Hematopoietic multipotent progenitor cell (in vitro differentiated cells): Measurements from ENCODE around the gene SUGT1. TPM values are rescaled to one million over a fixed set of nuclear protein-coding genes. Genes with fewer than 3 reads are reported as not detected.
"Not testable (repeated sequence)": the region's sequence is repeated elsewhere in the genome, so short reads cannot be mapped to it uniquely, and the experiment has no call there.

ENCODE experiments used
- DNase-seq, 3 donors: peaks; one replicate each; pipeline ENCODE4 v3.0.0-alpha.2; 2011 to 2015; ENCODE audit warnings: low read depth in 2 of 3, low spot score in 2 of 3
- total RNA-seq: library from RNA; depleted of rRNA; stranded (reverse); fragments of >200 nt; gene quantifications from one replicate; pipeline ENCODE4 v1.2.3, GENCODE V29; 2012

Gene SUGT1
- total RNA-seq, 1 donor = 12.9 TPM

GRCh38 chr13:52665325-52665724 is 12.7 kb downstream of the SUGT1 start:
- DNase-seq = peak in 2 of 3 donors; percentile 35 to 67

GRCh38 chr13:52669677-52670076 is 17.0 kb downstream of the SUGT1 start:
- peak in 1 of 3 donors; percentile 45 for DNase-seq

DNA sequence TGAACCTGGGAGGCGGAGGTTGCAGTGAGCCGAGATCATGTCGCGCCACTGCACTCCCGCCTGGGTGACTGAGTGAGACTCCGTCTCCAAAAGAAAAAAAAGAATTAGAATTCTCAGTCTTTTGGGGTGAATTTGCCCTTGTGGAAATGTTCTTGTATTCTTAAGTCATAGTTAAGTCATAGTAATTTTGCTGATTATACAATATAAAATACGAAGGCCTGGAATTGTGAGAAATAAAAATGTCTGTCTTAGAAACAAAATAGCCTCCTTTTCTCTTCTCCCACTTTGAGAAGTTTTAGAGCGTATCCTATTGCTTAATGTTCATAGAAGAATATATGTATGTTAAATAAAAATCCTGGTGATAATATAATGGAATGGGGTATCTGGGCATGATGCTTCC is 18.1 kb downstream of the SUGT1 start:
- DNase-seq = no peak

GRCh38 chr13:52673465-52673864 is 20.8 kb downstream of the SUGT1 start:
- DNase-seq = peak in 1 of 3 donors; percentile 35

DNA sequence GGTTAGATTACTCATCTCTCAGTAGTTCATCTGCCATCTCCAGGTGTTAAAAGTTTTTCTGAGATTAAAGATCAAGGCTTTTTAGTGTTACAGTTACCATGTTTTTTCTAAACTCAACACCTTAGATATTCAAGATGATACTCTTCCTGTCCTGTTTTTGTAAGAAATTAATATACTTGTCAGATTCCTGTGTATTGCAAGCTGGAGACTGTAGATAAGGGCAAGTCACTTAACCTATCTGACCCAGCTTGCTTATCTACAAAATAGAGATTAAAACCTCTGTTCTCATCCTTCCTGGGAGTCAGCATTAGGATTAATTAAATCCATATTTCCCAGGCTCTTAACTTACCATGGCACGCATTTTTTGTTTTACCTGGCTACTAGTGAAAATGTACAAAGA is 25.2 kb downstream of the SUGT1 start:
- DNase-seq = no peak

GRCh38 chr13:52685806-52686205 is 33.2 kb downstream of the SUGT1 start:
- DNase-seq = not testable (repeated sequence)

DNA sequence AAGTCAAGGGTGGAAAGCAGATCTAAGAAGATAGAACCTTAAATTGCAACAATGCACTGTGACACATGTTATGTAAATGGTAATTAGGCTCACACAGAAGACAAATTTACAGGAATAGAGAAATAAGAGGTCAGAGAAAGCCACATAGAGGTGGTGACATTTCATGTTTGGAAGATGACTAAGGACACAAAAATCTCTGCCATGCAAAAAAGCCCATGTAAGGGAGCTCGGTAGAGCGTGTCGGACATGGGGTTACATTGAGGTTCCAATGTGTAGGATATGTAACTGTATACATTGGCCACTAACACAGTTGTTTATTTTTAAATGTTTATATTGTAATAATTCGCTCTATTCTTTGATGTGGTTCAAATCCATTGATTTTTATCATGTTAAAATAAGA is 33.7 kb downstream of the SUGT1 start:
- no peak for DNase-seq

- no peak for DNase-seq
Measured at GRCh38 chr13:52695856-52696255, 43.2 kb downstream of the SUGT1 start.

DNA sequence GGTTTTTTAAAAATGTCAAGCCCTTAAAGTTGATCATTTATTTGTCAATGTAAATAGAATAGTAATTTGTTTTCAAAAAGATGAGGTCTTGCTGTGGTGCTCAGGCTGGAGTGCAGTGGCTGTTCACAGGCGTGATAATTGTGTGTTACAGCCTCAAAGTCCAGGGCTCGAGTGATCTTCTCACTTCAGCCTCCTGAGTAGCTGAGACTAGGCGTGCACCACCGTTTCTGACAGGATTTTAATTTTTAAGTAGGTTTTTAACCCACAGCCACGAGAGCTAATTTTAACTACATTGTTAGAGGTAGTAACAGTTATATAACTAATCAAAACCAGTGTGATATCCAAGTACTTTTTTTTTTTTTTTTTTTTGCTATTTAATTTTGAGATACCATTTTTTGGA is 43.9 kb downstream of the SUGT1 start:
- DNase-seq = no peak

GRCh38 chr13:52701728-52702465 is 49.3 kb downstream of the SUGT1 start:
- peak in 2 of 3 donors; percentile 41 to 82 for DNase-seq

DNA sequence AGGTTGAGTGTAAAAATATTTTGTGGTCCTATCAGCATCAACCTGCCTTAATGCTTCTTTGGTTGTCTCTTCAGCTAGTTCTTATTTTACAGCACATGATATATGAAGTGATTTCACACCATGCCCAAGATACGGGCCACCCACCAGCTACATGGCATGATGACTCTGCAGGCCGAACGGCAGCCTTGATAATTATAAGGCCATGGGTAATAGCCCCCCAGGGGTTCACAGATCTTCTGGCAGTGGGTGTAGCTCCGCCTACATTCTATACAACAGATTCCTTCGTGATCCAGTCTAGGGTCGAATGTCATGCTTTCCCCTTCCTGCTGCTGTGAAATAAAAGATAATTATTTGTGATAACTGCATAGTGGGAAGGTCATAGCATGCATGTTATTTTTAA is 50.8 kb downstream of the SUGT1 start:
- no peak for DNase-seq

DNA sequence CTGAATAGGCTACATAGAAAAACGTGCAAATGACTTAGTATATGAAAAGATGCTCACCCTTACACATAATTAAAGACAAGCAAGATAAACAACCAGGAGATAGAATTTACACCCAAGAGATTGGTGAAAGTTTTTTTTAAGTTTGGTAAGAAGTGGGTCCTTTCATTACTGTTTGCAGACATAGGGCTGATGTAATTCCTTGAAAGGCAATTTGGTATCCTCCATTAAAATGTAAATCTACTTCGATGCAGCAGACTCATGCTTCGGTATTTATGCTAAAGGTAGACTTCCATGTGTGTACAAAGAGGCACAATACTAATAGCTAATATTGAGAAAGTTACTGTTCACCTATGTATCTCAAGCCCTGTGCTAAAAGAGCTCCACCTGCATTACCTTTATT is 53.4 kb downstream of the SUGT1 start:
- DNase-seq = no peak

DNA sequence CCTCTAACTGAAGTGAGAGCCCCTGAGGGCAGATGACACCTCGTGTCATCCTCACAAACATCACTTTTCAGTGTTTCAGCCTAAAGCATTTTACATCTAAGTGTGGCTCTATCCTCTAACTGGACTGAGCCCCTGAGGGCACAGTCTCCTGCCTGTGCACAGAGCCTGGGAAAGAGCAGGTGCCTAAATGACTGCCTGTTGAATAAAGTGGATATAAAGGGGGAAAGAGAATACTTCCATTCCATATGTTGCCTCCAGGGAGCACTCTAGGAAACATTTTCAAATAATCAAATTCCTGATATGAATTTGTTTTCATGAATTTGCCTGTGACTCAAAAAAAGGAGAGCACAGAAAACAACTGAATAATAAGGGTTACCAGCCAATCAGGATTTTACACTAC is 54.7 kb downstream of the SUGT1 start:
- DNase-seq = no peak

GRCh38 chr13:52708266-52708665 is 55.6 kb downstream of the SUGT1 start:
- DNase-seq = not testable (repeated sequence)

DNA sequence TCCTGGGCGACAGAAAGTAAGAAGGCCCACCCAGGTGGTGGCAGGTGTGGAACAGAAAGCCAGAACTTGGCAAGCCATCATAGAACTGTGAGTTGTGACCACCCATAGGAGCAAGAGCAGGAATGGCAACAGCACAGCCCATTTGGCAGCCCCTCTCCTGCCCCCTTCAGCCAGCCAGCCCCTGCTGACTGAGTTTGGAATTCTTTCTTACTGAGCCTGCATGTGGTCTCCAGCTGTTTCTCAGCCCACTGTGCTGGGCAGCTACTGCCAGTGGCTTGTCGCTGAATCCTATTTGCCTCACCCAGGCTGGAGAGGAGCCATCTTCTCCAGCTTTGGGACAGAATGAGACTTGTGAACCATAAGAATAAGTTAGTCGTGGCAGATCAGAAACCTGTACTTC is 58.6 kb downstream of the SUGT1 start:
- no peak for DNase-seq

DNA sequence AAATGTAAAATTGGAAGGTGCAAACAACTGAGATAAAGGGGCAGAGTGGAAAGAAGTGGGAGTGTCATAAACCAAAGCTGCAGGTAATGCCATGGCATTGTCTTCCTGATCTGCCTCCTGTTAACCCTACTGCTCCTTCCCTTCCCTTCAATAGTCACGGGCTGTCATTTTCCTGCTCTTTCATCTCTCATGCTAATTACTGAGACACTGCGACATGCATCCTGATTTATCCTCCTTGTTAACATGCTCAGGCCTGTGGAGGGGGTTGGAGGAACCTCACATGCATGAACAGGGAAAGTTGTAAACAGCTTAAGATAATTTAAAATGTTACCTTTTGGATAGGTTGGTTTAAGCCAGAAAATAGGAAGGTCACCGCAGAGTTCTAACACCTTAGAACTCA is 59.7 kb downstream of the SUGT1 start:
- no peak for DNase-seq

GRCh38 chr13:52713894-52714293 is 61.3 kb downstream of the SUGT1 start:
- DNase-seq = no peak

GRCh38 chr13:52720904-52721303 is 68.3 kb downstream of the SUGT1 start:
- DNase-seq = not testable (repeated sequence)

DNA sequence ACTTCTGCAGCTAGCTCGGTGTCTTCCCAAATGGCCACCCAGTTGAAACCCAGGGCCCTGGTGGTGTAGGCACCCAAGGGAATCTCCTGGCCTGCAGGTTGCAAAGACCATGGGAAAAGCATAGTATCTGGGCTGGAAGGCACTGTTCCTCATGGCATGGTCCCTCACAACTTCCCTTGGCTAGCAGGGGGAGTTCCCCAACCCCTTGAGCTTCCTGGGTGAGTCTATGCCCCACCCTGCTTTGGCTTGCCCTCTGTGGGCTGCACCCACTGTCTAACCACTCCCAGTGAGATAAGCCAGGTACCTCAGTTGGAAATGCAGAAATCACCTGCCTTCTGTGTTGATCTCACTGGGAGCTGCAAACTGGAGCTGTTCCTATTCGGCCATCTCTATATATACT is 68.7 kb downstream of the SUGT1 start:
- not testable (repeated sequence) for DNase-seq

GRCh38 chr13:52723181-52723580 is 70.5 kb downstream of the SUGT1 start:
- no peak for DNase-seq

DNA sequence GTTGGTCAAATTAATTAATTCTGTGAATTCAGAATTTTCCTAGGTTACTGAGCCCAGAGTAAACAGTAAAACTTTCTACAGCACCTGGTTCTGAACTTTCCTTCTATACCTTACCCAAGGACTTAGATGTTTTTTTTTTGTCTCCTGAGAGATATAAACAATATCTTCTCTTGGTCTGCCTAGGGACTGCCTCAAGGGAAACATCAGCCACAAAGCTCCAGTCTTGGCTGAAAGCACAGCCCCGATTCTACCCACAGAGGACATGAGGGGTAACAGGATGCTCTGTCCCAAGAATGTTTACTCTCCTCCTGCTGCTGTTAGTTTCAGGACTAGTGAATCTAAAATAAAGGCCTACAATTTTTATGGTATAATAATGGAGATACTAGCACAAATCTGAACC is 72.7 kb downstream of the SUGT1 start:
- no peak for DNase-seq

DNA sequence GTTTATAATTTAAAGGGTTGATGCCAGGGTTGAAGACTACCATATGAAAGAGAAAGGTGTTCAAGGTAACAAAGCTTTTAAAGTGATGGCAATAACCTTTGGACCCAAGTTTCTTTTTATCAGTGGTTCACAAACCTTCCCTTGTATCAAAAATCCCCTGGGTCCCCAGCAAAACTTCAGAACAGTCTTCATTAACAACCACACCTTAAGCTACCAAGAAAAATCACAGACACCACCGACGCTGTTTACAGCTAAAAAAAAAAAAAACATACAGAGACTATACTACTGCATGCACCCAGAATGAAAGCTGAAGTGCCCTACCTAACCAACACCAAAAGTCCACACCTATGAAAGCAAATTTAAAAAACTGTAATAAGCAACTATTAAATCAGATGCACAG is 73.6 kb downstream of the SUGT1 start:
- DNase-seq = no peak

- DNase-seq = no peak
Measured at GRCh38 chr13:52734075-52734623, 81.5 kb downstream of the SUGT1 start.
